ENCODE measurements around the gene B3GAT3.
"Not testable (repeated sequence)": the region's sequence is repeated elsewhere in the genome, so short reads cannot be mapped to it uniquely, and the experiment has no call there.

B3GAT3 gene

GRCh38 chr11:62577046-62577714 lies 44.6 kb downstream of the B3GAT3 start:
- no peak for DNase-seq

DNA sequence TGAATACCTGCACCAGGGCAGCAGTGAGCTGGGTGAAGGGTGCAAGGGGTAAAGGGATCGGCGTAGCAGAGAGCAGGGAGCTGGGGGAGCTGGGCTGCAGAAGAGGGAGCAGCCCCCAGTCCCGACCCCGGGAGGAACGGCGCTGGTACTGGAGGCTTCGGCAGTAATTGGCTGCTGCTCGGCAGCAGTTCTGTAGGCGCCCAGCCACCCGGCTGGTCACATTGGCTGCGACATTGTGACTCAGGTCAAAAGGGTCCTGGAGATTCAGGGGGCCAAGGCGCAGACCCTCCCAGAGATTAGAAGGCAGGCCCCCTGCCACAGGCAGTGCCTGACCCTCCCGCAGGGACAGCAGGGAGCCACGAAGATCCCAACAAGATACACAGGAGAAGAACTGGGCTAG lies 45.9 kb downstream of the B3GAT3 start:
- no peak for DNase-seq

DNA sequence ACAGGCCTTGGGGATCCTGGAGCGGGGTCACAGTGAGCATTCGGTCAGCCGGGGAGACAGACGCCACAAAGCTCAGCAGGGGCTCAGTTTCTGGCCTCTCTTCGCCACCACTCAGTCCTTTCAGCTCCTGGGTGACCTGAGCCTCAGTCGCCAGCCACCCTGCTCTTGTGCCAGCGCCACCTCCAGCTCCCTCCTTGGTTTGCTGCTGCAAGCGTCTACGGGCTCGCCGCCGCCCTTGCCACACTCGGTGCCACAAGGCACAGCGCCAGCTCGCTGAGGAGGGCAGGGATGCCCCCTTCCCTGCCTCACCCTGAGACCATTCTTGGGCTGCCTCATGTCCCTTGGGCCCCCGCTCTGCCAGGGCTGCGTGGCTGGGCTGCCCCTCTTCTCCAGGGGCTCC lies 46.6 kb downstream of the B3GAT3 start:
- no peak for DNase-seq

DNA sequence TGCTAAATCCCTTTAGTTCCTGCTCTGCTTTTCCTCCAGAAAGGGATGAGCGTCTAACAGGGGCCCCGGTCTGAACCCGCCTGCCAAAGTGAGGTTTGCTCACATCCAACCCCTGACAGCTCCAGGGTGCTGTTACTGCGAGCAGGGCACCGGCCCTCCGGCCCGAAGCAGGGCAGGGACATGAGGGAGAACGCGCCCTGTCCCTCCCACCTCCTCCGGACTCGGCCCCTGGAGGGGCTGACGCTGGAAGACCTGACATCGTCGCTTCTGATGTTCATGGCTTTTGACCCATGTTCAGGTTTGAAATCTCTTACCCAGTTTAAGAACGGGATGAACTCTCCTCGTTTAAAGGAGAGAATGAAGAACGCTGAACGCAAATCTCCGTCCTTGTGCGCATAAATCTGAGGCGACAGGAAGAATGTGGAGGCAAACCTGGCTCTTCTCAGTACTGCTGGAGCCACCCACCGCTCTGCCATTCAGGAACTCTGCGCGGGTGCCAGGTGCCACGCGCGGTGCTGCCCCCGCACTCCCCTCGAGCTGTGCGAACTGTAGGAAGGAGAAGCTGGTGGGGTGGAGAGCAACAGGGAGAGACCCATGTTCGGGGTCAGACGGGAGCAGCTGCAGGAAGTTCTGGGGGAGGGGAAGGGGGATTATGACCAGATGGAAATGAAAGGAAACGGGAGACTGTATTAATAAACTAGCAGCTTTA lies 47.3 kb downstream of the B3GAT3 start:
- DNase-seq = peak in 1 of 2 experiments; percentile 45

DNA sequence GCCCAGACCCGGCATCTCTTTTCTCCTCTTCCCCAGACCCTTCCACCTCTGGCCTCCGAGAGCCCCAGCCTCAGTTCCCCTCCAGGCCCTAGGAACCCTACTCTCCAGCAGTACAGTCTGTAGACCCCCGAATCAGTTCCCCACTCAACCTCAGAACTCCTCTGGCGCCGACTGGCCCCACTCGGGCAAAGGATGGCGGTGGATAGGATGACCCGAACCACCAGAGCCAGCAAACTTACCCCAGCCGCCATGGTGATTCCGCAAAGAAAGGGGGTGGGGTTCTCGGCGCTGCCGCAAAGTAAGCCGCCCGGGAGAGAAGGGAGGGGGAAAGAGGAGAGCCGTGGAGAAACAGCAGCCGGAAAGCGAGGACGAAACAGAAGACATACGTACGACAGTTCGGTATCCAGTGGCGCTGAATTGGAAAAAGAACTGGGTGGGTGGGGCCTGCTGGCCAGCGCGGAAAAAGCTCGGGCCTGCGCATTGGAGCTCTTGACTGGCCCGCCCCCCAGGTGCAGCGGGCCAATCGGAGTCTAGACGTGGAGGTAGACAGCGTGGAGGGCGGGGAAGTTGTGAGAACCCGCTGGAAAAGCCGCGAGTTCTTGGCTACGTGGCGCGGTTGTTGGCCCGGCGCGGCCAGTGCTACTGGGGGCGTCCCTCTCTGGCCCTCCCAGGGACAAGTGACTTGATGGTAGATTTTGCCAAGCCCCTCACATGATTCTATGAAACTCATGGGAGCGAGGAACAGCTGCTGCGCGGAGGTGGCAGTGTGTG lies 48.0 kb downstream of the B3GAT3 start, which contains the start of gene EEF1G:
Gene EEF1G (minus strand): TSS at position 300 of the 771 bp plus-strand sequence. CDS start 49 bp downstream, at position 251.
- DNase-seq = peak; percentile 97 to 99

GRCh38 chr11:62573006-62573591 lies 48.7 kb downstream of the B3GAT3 start:
- DNase-seq = no peak

GRCh38 chr11:62572431-62572830 lies 49.4 kb downstream of the B3GAT3 start:
- DNase-seq = no peak

DNA sequence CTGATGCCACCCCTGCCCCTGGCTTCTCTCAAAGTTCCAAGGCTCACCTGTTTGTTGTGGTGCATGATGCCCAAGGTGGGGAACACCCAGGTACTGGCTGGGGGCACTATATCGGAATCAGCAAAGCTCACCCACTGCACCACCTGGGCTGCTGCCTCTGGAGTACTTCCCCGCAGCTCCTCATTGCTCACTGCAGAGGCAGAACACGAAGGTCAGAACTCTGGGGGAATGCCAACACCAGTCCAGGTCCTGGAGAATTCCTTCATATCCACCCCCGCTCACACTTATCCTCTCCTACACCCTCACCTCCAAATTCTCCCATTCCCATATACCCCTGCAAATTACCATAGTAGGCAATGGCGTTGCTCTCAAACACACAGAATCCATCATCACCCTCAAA lies 50.3 kb downstream of the B3GAT3 start:
- DNase-seq = not testable (repeated sequence)

GRCh38 chr11:62570903-62571302 lies 50.9 kb downstream of the B3GAT3 start:
- not testable (repeated sequence) for DNase-seq

- no peak for DNase-seq
Observed at GRCh38 chr11:62569611-62570010, 52.2 kb downstream of the B3GAT3 start.

DNA sequence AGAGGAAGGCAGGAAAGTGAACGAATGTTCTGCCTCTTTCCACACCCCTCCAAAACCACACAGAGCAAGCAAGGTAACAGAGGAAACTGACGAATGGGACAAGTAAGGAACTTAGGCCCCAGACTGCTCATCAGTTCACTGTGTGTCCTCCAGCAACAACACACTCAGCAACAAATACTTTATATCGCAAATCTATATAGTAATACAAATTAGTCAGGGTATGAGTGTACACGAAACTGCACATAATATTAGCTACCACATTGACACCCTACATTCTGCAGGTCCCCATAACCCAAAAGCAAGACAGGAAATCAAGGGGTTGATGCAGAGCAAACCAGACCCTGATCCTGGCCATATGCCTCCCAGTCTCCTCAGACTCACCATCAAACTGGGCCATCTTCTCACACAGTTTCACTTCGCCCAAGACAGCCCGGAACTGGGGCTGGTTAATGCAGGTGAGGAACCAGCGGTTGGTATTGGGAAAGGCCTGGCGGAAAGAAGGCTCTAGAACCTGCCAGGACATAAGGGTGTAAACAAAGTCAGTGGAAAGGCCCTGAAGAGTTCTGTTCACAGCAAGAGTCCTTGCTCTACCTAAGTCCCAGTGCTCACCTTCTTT lies 54.7 kb downstream of the B3GAT3 start:
- no peak for DNase-seq

GRCh38 chr11:62566247-62566646 lies 55.5 kb downstream of the B3GAT3 start:
- DNase-seq = no peak
